A549 (cell line): ENCODE results near the gene VAPA.

Source experiments
- BHLHE40 ChIP-seq: IDR thresholded peaks from 2 replicates; pipeline ENCODE4 v1.6.1; 2012; ENCODE audit warnings: low read depth, low read length, inconsistent platforms
- CTCF ChIP-seq: fragments of >200 bp; sonication (Bioruptor Twin); formaldehyde crosslinking; IDR thresholded peaks from 3 replicates; pipeline ENCODE4 v1.5.1; 2016
- EHF ChIP-seq: fragments of 250-450 bp; sonication (Bioruptor Pico); IDR thresholded peaks from 2 replicates; pipeline ENCODE4 v1.5.0; 2020; ENCODE audit warnings: mild to moderate bottlenecking
- EHMT2 ChIP-seq: fragments of 200-600 bp; sonication (generic); IDR thresholded peaks from 2 replicates; pipeline ENCODE4 v1.6.1; 2016; ENCODE audit warnings: antibody characterized with exemption, low read depth, mild to moderate bottlenecking, moderate library complexity
- EP300 ChIP-seq, 2 experiments: fragments of >200 bp; sonication (Bioruptor Twin); formaldehyde crosslinking; IDR thresholded peaks; 2 replicates in 1 of 2; 3 replicates in 1 of 2; pipeline ENCODE4 v1.6.1; 2016 to 2017
- KDM1A ChIP-seq: fragments of 200-600 bp; sonication (generic); IDR thresholded peaks from 2 replicates; pipeline ENCODE4 v1.6.1; 2016; ENCODE audit warnings: low read depth, mild to moderate bottlenecking
- POLR2A ChIP-seq: IDR thresholded peaks from 2 replicates; pipeline ENCODE4 v1.6.1; 2012; ENCODE audit warnings: mild to moderate bottlenecking, low read length
- POLR2AphosphoS2 ChIP-seq: conservative IDR thresholded peaks from 2 replicates; pipeline ENCODE4 v1.6.1; 2012; ENCODE audit warnings: low read length, improper control_type of control experiment, inconsistent platforms
- RAD21 ChIP-seq, 2 experiments: fragments of >200 bp in 1 of 2; sonication (Bioruptor Twin) in 1 of 2; formaldehyde crosslinking in 1 of 2; IDR thresholded peaks in 1 of 2; conservative IDR thresholded peaks in 1 of 2; 2 replicates in 1 of 2; 3 replicates in 1 of 2; pipeline ENCODE4 v1.6.1; 2012 to 2018; ENCODE audit warnings: inconsistent platforms in 1 of 2
- RFX5 ChIP-seq: fragments of 450-650 bp; IDR thresholded peaks from 2 replicates; pipeline ENCODE4 v1.7.1; 2014; ENCODE audit warnings: antibody characterized with exemption, mild to moderate bottlenecking, moderate library complexity
- RNF2 ChIP-seq: fragments of 200-600 bp; sonication (generic); IDR thresholded peaks from 2 replicates; pipeline ENCODE4 v1.6.1; 2016; ENCODE audit warnings: low read depth, mild to moderate bottlenecking, antibody characterized with exemption, moderate library complexity, borderline replicate concordance
- TP53 ChIP-seq: fragments of 250-450 bp; sonication (Bioruptor Pico); IDR thresholded peaks from 2 replicates; pipeline ENCODE4 v1.5.0; 2021; ENCODE audit warnings: mild to moderate bottlenecking, moderate library complexity
- ZC3H11A ChIP-seq: fragments of 450-650 bp; IDR thresholded peaks from 2 replicates; pipeline ENCODE4 v1.6.1; 2014; ENCODE audit warnings: antibody characterized with exemption, mild to moderate bottlenecking

GRCh38 chr18:9985641-9986040, 71.8 kb downstream of the VAPA start:
- no peak for TF ChIP-seq EHMT2
- TF ChIP-seq RNF2, result no peak
- no peak for TF ChIP-seq CTCF
- TF ChIP-seq KDM1A, result no peak
- no peak for TF ChIP-seq POLR2AphosphoS2
- TF ChIP-seq RFX5, result no peak
- no peak for TF ChIP-seq EP300 (IDR thresholded peaks at IDR 0.05)
- TF ChIP-seq TP53 (CRISPR knock-in tag), result no peak
- no peak for TF ChIP-seq BHLHE40
- no peak for TF ChIP-seq RAD21 (conservative IDR thresholded peaks at IDR 0.05 in 1 of 2, IDR thresholded peaks at IDR 0.05 in 1 of 2)
- no peak for TF ChIP-seq EHF
- no peak for TF ChIP-seq POLR2A
- no peak for TF ChIP-seq ZC3H11A
